ENCODE results near the gene MIER2.

Gene MIER2

DNA sequence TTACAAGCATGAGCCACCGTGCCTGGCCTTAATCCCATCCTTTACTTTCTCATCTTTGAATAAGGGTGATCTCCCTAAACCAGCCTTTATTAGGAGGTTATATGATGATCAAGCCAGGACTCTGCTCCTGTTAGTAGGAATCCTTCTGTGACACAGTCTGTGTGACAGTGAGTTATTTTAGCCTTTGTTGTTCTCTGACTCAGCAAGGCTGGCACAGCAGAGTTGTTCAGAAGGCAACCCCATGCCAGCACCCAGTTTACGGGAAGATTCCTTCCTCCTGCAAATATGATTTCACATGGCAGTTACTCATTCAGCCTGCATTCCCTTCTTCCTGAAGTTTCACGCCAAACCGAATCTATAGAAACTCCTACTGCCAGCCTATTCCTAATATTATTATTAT lies 10.5 kb upstream of the MIER2 start:
- H3K4me3 ChIP-seq (replicated peaks; ENCODE audit: low read depth, low read length), result no peak overlapping the region
- TF ChIP-seq, protein P1, sequence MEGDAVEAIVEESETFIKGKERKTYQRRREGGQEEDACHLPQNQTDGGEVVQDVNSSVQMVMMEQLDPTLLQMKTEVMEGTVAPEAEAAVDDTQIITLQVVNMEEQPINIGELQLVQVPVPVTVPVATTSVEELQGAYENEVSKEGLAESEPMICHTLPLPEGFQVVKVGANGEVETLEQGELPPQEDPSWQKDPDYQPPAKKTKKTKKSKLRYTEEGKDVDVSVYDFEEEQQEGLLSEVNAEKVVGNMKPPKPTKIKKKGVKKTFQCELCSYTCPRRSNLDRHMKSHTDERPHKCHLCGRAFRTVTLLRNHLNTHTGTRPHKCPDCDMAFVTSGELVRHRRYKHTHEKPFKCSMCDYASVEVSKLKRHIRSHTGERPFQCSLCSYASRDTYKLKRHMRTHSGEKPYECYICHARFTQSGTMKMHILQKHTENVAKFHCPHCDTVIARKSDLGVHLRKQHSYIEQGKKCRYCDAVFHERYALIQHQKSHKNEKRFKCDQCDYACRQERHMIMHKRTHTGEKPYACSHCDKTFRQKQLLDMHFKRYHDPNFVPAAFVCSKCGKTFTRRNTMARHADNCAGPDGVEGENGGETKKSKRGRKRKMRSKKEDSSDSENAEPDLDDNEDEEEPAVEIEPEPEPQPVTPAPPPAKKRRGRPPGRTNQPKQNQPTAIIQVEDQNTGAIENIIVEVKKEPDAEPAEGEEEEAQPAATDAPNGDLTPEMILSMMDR (IDR thresholded peaks at IDR 0.05; ENCODE audit: low read depth, low read length, missing control alignments), result no peak
- DNase-seq (ENCODE audit: extremely low read depth, low read depth), result no peak

DNA sequence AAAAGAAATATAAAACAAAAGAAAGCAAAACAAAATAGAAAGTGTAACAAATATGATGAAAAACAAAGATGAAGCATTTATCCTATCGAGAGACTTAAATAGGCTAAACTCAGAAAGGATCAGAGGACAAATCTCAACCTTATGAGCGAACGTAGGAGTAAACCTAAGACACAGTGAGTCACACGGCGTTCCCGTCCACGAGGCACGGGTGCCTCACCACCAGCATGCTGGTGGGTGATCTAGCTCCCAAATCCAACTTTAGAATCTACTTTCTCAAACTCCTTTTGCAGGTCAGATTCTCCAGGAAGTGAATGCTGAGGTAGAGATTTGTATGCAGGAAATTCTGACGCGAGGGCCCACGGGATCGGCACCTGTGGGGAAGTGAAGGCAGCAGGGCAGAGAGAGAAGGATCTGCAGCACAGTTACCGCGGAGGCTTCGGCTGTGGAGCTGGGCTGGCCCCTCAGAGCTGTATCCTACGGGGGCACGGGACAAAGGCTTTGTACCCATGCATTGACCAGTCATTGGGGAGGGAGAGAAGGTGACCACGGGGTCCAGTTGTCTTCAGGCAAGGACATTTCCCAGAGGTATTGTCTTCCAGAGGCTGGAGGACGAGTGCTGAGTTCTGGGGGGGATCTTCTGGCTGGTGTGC lies 7.5 kb upstream of the MIER2 start:
- DNase-seq (ENCODE audit: extremely low read depth, low read depth), result no peak
- TF ChIP-seq, protein P1 (IDR thresholded peaks at IDR 0.05; ENCODE audit: low read depth, low read length, missing control alignments), result no peak
- no peak overlapping the region for H3K4me3 ChIP-seq (replicated peaks; ENCODE audit: low read depth, low read length)

DNA sequence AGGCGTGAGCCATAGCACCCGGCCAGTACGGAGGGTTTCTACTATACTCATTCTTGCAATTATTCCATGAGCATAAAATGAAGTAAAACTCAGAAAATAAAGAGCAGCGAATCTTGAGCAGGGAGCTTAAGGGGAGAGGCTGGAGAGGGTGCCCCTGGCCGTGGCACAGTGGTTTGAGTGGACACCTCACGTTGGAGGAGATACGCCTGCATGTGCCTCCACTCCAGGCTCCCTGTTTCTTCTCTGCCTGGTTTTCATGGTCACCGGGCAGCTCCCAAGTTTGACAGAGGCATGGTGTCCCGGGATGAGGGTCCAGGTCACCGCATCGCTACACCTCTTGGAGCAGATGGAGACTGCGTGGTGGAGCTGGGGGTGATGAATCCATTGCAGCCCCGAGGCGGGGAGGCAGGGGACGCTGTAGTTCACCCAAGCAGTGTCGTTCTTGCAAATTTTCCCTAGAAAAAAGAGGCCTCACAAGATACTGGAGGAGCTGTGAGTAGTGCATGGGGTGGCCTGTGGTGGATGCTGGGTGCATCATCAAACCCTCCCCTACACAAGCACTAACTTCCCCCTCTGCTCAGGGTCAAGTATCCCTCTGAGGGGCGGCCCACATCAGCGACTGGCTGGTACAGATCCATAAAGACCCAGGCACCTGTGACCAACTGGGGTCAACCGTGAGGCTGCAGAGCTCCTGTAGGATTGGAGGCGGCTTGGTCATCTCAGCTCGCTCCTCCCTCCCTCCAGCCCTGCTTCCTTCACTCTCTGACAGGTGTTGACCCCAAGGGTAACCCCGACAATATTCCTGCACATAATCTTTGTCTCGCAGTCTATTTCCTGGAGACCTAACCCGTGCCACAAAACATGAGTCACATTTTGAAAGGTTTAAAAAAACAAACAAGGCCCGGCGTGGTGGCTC lies 3.6 kb upstream of the MIER2 start:
- no peak for DNase-seq (ENCODE audit: extremely low read depth, low read depth)
- H3K4me3 ChIP-seq (replicated peaks; ENCODE audit: low read depth, low read length), result no peak overlapping the region
- TF ChIP-seq, protein P1 (IDR thresholded peaks at IDR 0.05; ENCODE audit: low read depth, low read length, missing control alignments), result peak; percentile 20

DNA sequence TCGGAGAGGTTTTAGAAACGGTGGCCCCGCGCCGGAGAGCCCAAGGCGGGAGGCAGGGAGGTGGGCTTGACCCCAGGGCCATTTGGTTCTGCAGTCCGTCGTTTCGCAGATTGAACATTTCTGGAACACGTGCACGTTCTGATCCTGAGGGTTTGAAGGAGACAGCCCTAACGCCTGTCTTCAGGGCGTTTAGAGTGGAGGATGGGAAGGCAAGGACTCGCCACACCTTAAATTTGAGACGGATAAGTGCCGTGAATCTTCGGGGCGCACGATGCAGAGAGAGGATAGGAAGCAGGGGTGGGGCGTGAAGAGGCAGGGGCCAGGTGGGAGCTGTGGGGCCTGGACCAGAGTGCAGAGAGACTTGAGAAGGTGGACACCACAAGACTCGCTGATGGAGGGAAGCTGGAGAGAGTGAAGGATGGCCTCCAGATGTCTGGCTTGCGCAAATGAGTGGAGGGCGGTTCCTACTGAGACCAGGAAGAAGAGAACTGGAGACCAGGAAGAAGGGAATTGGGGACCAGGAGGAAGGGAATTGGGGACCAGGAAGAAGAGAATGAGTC lies 804 bp upstream of the MIER2 start:
- peak overlapping the region; percentile 28; the same call in 1 of the 2 replicates for H3K4me3 ChIP-seq (replicated peaks; ENCODE audit: low read depth, low read length)
- TF ChIP-seq, protein P1 (IDR thresholded peaks at IDR 0.05; ENCODE audit: low read depth, low read length, missing control alignments), result no peak
- no peak for DNase-seq (ENCODE audit: extremely low read depth, low read depth)

DNA sequence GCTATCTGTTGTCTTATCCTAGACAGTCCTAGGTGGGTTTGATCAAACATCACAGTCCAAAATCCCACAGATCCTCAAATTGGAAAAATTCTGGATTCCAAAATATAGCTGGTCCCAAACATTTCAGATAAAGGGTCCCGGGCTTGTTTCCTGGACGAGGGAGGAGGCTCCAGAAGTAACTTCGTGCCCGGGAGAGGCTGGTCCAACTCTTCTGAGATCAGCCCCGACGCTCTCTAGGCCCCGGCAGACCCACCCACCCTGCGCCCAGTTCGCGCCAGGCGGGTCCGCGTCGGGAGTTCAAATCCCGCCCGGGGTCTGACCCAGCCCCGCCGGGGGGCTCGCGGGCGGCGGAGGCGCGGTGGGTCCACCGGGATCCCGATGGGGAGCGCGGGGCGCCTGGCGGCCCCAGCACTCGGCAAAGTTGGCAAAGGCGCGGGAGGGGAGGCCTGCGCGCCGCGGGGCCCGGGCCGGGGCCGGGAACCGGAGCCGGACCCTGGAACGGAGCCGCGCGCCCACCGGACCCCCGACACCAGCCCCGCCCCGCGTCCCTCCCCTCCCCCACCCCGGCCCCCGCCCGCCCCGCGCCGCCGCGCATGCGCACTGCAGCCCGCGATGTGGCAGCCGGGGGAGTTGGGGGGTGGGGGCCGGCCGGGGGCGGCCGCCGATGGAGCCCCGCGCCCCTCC lies 513 bp downstream of the MIER2 start:
- DNase-seq (ENCODE audit: extremely low read depth, low read depth), result no peak

DNA sequence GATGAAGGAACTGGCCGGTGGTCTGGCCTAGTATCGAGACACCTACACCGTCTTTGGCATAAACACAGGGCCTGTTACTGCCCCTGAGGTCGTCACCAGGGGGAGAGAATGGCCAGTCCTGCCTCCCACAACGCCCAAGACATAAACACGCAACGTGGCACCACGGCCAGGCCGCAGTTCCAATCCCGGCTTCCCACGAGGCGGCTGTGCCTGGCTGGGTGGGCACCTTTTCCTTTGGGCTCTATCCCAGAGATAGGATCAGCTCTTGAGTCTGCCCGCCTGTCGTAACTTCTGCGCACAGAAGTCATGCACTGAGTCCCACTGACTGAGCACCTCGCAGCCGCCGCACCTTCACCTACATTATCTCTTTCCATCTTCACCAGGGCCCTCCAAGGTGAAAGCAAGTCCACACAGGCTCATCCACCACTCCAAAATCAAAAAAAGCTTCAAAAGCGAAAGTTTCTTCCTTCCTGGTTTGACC lies 1.1 kb downstream of the MIER2 start:
- TF ChIP-seq, protein P1 (IDR thresholded peaks at IDR 0.05; ENCODE audit: low read depth, low read length, missing control alignments), result no peak
- no peak for DNase-seq (ENCODE audit: extremely low read depth, low read depth)
- peak overlapping the region; percentile 54 for H3K4me3 ChIP-seq (replicated peaks; ENCODE audit: low read depth, low read length)

More for the DNA sequence above, 513 bp downstream of the MIER2 start:
- H3K4me3 ChIP-seq (replicated peaks; ENCODE audit: low read depth, low read length), result peak overlapping the region; percentile 54
- TF ChIP-seq, protein P1 (IDR thresholded peaks at IDR 0.05; ENCODE audit: low read depth, low read length, missing control alignments), result no peak
